GM04503 (cell line): ENCODE results near the gene CSTPP1.
"Not testable (repeated sequence)": the region's sequence is repeated elsewhere in the genome, so short reads cannot be mapped to it uniquely, and the experiment has no call there.

Experiments used
- DNase-seq: peaks from one replicate; pipeline ENCODE4 v3.0.0-alpha.2; 2012; ENCODE audit warnings: low read depth

The CSTPP1 gene

DNA sequence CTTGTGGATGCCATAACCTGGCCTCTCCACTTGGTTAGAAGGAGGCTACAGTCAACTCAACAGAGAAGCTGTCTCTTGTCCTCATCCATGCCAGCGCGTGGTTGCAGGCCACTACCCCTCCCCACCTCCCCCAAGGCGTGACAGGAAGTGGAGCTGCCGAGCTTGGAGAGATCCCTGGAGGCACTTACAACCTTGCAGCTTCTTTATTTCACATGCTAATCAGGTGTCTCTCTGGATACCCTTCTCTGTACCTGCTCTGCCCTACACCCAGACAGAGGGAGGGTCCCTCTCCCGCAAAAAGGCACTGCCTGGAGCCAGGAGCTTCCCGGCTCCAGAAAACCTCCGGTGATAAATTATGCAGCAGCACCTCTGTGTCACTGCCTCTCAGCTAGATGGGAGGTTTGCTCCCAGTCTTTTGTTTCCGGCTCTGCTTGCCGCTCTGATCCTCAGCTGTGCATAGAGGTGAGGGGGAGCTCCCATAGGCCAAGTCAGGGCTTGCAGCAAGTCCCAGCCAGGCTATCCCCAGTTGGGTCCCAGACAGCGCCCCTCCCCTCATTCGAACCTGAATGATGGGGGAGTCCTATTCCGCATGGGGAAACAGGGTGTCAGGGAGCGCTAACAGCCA, 23.9 kb upstream of the CSTPP1 start:
- no peak for DNase-seq

DNA sequence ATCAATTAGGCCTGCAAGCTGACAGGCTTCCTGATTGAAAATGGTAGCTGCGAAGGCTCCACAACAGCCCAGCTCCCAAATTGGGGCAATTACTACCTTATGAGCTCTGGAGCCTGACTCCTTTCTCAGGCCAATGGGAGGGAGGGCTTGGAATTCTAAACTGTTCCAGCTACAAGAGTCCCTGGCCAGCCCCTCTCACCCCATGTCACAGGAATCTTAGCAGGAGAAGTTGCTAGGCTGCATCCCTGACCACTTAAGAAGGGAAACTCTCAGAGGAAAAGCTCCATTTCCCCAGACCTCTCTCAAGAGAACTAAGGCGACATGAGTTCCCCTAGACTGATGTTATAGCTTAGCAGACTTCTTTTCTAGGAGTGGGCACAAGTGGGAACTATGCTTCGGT, 23.1 kb upstream of the CSTPP1 start:
- no peak for DNase-seq

DNA sequence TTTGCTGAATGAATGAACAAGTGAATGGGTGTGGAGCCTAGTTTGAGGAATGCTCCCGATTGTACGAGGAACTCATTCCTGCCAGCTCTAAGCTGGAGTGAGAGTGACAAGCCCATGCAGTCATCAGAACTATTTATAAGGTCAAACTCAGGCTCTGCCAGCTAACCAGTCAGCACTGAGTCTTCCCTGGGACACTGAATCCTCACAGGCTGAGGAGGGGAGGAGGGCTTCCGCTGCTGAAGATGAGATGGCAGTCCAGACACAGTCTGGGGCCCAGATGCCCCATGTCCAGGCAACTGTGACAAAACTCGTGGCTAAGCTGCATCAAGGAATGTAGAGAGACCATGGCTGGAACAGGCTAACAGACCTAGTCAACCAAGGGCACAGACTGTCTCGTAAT, 22.2 kb upstream of the CSTPP1 start:
- DNase-seq = peak; percentile 54

DNA sequence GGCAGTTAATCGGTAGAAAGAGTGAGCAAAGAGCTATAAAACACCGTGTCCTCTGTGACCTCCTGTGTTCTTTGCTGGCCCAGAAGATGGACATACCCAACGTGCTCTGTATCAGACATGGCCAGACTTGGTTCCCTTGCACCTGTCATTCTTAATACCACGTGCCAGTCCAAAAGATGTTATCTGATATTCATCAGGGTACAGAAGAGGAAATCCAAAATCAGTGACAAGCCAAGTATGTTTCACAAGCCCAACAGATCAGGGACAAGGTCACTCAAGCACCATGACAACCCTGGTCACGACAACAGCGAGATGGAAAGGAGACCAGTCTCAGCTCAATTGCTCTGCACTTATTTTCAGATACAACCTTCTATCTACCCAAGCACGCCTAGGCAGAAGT, 21.7 kb upstream of the CSTPP1 start:
- DNase-seq = no peak

DNA sequence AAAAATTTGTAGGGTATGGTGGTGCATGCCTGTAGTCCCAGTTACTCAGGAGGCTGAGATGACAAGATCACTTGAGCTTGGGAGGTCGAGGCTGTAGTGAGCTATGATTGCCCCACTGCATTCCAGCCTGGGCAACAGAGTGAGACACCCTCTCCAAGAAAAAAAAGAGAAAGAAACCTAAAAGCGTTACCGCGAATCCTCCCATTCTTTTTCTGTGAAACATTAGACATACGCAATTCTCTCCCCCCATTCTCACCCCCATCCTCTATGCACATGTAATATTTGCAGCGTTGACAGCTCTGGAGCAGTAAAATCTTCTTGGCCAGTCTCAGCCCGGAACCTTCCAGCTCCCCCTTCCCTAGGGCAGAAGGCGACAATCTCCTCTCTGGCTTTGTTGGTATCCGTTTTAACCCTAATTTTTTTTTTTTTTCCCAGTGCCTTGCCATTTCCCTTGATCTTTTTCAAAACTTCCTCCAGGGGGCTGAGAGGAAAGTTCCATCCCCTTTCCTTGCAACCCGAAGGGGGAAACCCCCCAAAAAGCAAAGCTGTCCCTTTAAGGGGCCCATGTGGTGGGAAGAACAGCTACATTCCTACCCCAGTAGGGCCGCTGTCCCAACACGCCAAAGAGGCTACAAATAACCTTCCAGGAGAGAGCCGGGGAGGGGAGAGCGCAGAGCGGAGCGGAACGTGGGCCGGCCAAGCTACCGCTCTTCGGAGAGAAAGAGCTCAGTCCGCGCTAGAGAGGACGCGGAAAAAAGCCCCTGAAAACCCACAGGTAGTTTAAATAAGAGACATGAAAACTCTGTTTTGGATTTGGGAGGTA, 20.1 kb upstream of the CSTPP1 start:
- DNase-seq = peak; percentile 33

DNA sequence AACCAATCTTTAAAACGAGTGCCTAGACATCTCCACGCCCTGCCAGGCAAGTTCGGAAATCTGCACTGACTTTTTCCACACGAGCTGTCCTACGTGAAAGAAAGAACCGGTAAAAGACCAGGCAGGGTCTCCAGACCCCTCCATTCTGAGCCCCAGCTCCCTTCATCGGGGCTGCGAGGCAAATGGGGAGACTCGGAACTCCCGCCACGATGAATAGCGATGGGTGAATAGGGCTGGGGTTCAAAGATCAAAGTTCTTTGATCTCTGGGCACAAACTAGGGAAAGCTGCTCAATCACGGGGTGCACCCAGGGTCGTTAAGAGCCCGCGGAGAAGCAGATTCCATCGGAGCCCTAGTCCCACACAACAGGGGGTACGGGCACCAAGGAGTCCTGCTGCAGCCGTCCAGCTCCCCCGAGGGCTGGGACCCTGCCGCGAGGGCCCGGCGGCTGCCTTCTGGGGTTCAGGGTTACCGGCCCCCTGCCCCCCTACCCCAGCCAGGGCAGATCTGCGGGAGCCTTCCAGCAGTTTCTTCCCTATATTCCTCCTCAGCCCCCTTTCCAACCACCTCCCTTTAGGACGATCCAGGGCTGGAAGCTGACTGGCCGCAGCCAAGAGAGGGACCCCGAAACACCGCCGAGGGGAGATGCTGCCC, 19.3 kb upstream of the CSTPP1 start:
- no peak for DNase-seq

DNA sequence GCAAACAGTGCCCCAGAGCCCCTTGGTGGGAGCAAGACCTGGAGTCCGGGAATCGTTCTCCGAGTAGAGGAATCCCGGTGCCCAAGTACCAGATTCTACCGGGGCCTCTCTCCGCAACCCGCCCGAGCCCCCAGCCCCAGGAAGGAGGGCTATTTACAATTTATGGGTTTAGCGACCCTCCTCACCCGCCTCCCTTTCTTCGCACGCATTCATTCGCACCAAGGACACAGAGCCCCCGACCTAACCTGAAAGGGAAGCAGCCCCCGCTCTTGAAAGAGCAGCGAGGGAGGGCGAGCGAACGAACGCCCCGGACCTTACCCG, 18.8 kb upstream of the CSTPP1 start:
- no peak for DNase-seq

DNA sequence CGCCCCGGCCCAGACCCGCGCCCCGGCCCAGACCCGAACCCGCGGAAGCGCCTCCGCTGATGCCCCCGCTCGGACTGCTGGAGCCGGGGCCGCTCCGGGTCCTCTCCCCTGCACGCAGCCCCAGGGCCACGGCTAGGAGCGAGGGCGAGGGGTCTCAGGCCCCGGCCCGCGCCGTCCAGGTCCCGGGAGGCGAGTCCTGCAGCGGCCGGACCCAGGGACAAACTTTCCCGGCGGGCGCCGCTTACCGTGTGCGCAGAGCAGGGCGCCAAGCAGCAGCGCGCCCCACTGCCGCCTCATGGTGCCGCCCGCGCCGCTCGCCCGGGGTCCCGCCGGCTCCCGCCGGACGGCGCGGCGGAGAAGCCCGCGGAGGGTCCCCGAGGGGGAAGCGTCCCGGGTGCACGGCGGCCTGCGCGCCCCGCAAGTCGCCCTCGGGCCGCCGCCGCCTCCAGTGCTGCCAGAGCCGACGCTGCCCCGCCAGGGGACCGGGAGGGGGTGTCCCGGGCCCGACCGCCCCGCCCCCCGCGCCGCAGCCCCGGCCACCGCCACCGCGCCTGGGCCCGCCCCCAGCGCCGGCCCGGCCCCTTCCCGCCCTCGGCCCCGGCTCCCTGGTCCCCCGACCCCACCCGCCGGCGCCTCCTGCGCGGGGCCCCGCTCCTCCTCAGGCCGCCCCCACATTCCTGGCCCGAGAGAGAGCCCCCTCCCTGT, 18.3 kb upstream of the CSTPP1 start, which contains the start of gene LRP4:
TSS of gene LRP4 (minus strand) at position 468 of the 705 bp plus-strand sequence. CDS start at position 297, 171 bp downstream.
- DNase-seq = no peak

DNA sequence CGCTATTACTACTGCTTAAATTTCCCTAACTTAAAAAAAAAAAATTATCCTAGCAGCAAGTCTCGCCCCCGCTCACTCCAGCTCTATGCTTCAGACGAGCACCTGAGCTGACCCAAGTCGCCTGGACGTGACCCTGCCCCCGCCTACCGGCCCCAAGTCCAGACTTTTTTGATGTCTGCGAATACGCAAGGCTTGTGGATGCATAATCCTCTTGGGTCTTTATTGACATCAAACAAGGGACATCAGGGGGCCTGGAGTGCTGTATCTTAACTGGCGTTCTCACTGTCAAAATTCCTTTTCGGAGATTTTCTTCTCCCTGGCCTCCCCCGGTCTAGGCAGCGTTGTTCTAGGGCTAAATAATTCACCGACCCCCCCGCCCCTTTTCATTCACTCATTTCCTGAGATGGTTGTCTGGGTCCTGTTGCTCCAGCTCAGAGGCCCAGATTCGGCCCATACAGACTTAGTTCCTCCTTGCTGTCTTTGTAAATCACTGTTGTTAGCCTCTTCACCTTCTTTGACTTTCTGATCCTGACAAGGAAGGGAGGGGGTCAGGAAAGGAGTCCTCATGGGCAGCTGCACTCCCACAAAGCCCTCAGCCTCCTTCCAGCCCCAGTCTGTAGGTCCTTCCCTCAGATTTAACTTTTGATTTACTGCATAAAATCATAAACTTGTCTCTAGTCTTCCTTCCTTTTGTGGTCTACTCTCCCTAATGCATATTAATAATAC, 17.6 kb upstream of the CSTPP1 start:
- DNase-seq = no peak

DNA sequence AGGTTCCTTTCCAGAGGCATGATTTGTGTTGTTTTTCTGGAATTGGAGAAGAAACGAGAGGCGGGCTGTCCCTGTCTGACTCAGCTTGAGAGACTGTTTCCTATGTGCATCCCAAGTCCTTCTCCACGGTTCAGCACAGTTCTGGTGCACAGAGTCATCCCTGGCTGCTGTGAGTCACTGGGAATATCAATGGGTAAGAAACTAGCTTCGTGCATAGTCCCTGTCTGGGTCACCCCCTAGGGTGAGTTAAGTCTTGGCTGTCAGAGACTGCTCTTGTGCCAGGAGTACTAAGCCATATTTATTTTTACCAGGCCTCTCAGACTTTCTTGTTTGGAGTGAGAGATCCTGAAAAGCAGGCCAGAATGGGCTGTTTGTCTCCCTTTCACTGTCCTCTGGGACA, 15.8 kb upstream of the CSTPP1 start:
- DNase-seq = peak; percentile 99

DNA sequence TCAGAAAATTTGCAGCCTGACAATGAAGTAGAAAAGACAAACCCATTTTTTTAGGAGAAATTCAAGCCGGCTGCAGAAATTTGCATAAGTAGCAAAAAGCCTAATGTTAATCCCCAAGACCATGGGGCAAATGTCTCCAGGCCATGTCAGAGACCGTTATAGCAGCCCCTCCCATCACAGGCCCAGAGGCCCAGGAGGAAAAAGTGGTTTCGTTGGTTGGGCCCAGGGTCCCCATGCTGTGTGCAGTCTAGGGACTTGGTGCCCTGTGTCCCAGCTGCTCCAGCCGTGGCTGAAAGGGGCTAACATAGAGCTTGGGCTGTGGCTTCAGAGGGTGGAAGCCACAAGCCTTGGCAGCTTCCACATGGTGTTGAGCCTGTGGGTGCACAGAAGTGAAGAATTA, 8.6 kb upstream of the CSTPP1 start:
- not testable (repeated sequence) for DNase-seq

DNA sequence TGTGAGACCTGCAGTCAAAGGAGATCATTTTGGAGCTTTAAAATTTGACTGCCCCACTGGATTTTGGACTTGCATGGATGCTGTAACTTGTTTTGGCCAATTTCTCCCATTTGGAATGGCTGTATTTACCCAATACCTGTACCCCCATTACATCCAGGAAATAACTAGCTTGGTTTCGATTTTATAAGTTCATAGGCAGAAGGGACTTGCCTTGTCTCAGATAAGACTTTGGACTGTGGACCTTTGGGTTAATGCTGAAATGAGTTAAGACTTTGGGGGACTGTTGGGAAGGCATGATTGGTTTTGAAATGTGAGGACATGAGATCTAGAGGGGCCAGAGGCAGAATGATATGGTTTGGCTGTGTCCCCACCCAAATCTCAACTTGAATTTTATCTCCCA, 7.9 kb upstream of the CSTPP1 start:
- not testable (repeated sequence) for DNase-seq

DNA sequence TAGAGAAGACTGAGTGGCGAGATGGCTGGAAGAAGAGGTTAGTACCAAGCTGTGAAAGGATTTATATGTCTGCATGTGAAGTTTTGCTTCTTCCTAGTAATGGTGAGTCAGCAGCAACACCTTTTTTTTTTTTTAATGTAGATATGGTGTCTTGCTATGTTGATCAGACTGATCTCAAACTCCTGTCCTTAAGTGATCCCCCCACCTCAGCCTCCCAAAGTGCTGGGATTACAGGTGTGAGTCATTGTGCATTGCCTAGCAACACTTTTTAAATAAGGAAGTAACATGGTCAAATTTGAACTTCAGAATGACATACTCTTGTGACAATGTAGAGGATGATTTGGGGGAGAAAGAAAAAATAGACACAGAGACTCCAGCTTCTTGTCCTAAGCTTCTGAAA, 6.5 kb upstream of the CSTPP1 start:
- DNase-seq = no peak

DNA sequence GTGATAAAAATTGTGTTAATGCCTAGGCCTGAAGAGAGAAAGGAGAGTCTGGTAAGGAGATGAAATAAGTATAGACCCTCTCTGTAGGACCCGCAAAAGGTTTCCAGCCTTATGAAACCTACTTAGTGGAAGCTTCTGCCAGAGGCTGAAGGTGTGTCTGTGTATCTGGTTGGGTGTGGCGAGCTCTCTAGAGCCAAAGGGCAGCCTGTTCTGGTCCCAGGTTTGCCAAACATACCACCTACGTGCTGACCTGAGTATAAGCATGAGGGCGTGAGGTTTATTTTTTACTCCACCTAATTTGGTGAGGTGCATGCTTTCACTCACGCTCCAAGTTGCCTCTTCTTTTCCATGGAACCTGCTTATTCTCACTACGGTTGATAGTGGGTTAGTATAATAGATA, 5.6 kb downstream of the CSTPP1 start:
- DNase-seq = no peak

DNA sequence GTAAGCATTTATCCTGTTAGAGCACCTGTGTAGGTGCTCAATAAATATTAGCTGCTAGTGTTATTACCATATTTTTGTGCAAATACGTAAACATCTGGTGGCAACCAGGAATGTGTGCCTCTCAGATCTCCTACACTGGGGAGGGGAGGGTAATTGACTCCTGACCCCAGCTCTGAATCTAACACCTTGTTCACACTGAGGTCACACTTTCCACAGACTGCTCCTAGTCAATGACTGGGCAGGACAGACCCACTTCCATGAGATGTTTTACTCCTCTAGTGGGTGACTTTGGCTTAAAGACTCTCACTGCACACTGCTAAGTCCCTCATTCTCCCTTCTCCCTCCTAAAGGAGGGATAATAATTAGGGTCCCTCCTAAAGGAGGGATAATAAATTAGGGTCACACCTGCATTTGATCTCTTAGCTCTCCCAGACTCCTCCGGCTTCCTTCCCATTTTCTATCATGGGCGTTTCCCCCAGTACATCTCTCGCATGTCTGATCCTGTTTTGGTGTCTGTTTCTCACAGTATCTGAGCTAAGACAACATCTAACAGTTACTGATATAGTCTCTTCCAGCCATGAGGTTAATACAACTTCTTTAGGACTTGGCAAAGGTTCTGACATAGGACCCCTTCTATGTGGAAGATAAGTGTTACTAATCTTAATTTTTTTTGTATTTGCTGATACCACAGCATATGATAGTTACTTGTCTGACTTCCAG, 8.0 kb downstream of the CSTPP1 start:
- DNase-seq = no peak

DNA sequence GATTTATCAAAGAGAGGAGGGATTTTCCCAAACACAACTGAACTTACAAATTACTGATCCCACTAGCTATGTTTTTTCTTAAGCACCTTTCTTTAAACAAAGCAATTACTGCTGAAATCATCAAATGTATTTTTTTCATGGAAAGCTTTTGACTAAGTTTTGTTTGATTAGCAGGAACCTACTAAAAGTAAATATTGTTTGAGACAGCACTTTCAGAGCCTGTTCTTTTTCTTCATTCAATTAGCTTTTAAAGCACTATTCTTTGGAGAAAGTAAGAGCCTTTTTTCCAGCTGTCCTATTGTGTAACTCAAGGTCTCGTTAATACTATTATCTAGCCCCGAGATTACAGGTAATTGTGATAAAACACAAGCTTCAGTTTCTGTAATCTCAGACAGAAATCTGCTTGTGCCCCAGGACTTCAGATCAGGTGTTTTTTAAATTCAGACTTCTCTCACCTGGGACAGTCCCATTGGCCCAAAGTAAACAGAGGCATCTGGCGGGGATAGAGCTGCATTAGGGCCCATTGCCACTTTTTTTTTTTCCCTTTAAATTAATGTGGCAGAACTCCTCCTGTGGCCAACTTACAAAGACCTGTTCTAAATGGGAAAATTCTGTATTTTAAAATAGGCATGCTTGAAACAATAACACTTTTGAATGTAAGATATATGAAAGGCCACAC, 11.0 kb downstream of the CSTPP1 start:
- DNase-seq = no peak

DNA sequence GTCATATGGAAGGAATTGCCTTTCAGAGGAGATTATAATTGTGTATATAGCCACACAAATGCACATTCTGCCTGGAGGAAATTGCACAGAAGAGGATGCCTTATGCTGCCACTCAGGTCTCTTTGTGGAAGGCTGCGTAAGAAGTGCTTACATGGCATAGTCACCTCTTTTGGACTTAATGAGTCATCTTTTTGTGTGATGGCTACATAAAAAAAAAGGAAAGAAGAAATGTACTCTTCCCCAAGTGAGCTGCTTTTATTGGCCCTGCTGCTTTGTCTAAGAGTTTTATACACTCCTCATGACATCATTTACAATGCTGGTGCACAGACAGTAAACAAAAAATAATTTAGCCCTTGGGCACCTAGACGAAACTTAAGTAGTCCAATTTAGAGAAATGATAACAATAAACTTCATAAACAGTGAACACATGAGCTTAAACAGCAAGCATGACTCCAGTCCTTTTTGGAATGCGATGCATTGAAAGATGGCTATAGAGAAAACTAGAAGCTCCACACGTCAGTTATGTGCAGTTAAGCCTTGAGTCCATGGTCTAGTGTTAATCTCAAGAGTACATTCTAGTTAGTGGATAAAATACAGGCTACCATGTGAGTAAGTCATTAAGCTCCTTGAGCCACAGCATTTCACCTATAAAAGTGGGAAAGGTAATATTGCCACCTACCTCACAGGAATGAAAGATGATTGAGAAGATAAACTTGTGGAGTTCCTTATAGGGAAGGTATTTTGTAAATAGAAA, 12.0 kb downstream of the CSTPP1 start:
- DNase-seq = peak; percentile 60

DNA sequence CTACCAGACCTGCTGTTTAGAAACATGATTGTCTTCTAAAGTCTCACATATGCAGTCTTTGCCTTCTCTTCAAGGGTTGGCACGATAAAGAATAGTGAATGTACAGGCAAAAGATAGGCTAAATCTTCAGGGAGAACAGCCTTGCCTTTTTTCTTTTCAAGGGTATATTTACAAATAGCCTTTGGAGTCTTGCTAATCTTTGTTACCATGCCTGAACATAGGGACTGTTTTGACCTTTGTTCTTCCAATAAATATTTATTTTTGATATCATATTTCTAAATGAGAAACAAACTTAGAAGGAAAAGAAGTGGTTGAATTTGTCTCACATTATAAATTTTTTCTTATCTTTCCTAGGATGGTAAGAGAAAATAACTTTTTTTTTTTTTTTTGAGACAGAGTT, 12.7 kb downstream of the CSTPP1 start:
- no peak for DNase-seq

DNA sequence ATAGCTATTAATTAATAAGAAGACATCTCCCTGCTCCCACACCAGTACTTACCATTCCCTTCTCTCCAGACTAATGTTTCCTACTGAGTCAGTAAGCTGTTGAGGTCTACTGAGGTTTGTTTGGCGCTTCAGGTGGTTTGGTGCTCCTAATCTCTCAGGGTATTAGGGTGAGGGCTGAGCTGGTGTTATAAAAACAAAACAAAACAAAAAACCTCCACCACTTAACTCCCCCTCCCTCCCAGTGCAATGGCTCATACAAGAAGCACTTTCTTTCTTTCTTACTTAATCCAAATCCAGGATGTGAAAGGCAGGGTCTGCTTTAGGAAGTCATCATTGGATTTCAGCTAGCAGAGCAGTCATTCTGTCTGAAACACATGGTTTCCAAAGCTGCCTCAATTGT, 15.3 kb downstream of the CSTPP1 start:
- DNase-seq = no peak

DNA sequence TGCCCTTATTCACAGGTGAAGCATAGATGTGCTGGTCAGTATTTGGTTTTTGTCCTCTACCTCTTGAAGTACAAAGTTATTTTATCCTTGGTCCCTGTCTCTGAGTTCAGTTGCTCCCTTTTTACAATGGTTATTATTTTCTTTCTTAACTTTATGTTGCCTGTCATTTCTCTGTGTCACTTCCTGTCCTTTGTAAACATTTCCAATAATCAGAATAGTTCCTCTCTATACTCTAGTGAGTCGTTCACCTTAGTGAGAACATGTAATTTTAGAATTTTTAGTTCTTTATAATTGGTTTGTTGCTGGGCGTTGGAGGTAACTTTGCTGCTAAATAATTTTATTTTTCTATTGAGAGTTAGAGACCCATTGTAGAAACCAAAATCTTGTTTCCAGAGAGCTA, 16.0 kb downstream of the CSTPP1 start:
- DNase-seq = no peak
